H1 (cell line): ENCODE results near the gene LRRC49. TPM values are rescaled to one million over a fixed set of nuclear protein-coding genes. Genes with fewer than 3 reads are reported as not detected.

Experiments used
- polyA plus RNA-seq, 7 experiments: library from polyadenylated mRNA; depleted of rRNA in 3 of 7; stranded (reverse) in 5 of 7; unstranded in 2 of 7; fragments of >200 nt in 5 of 7; fragments of 200-250 nt in 2 of 7; gene quantifications; 1 replicate in 5 of 7; 2 replicates in 1 of 7; 4 replicates in 1 of 7; pipeline versions ENCODE4 v1.2.1 to v1.2.3, GENCODE V29; 2011 to 2013; ENCODE audit warnings: missing spikeins in 2 of 7, mixed read lengths in 2 of 7
- total RNA-seq: library from RNA; stranded (reverse); fragmentation: NEBNext Ultra II Directional; extraction: Animal tissue kit (Norgen Biotek cat#: 25700); gene quantifications from 2 replicates; pipeline ENCODE4 v1.2.1, GENCODE V29; 2021
- TF ChIP-seq, protein P1 (sequence below): IDR thresholded peaks from 2 replicates; pipeline ENCODE4 v1.6.1; 2012; ENCODE audit warnings: inconsistent platforms

Gene LRRC49
- total and polyA plus RNA-seq, 2 of the 8 experiments (the other 6 are each of a cell fraction or from before 2014, with no cell fraction given): 5.0 to 10.4 TPM

DNA sequence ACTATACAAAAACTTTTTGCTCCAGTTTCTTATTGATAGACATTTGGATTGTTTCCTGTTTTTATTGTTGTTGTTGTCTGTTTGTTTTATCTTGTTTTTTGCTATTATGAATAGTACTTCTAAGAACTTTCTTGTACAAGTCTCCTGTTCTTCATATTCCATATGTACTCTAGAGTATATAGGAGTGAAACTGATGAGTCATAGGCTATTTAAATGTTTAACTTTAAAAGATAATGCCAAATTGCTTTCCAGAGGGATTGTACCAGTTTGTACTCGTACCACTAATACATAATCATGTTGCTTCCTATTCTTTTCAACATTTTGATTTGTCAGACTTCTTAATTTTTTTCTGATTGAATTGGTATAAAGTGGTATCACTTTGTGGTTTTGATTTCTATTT, 19.6 kb downstream of the LRRC49 start (continued):
- TF ChIP-seq, protein P1, sequence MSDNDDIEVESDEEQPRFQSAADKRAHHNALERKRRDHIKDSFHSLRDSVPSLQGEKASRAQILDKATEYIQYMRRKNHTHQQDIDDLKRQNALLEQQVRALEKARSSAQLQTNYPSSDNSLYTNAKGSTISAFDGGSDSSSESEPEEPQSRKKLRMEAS: no peak
